ENCODE measurements around the gene GPR153.

The GPR153 gene

GRCh38 chr1:6262555-6263420 lies 1.9 kb upstream of the GPR153 start:
- Histone ChIP-seq H3K27me3 (ENCODE audit: control insufficient read depth in 2 of 2, insufficient read depth in 2 of 2, low read length in 2 of 2) (peaks cover 0 to 4% of the 10 kb centered on the region in 2 donors), H3K4me3 (ENCODE audit: low read length in 2 of 2) (no peak overlapping the region), H3K9me3 (ENCODE audit: control insufficient read depth in 2 of 2, low read length in 2 of 2) (no peaks in the 10 kb centered on the region), H3K36me3 (ENCODE audit: control insufficient read depth in 2 of 2, insufficient read depth in 2 of 2, low read length in 2 of 2) (peaks cover 0 to 10% of the 10 kb centered on the region in 2 donors), H3K27ac (ENCODE audit: low read depth in 2 of 2, low read length in 2 of 2) (no peak overlapping the region), H3K9ac (ENCODE audit: low read depth in 1 of 2, low read length in 2 of 2) (no peak overlapping the region), H3K4me1 (ENCODE audit: control insufficient read depth in 2 of 2, insufficient read depth in 2 of 2, low read length in 2 of 2) (peaks cover 3 to 16% of the 10 kb centered on the region in 2 donors)

GRCh38 chr1:6261615-6261995 lies 707 bp upstream of the GPR153 start:
- Histone ChIP-seq H3K9me3 (ENCODE audit: control insufficient read depth in 2 of 2, low read length in 2 of 2) (no peaks in the 10 kb centered on the region), H3K9ac (ENCODE audit: low read depth in 1 of 2, low read length in 2 of 2) (peak overlapping the region in 1 of 2 donors; percentile 59), H3K27ac (ENCODE audit: low read depth in 2 of 2, low read length in 2 of 2) (peak overlapping the region in 1 of 2 donors; percentile 61), H3K36me3 (ENCODE audit: control insufficient read depth in 2 of 2, insufficient read depth in 2 of 2, low read length in 2 of 2) (peaks cover 0 to 10% of the 10 kb centered on the region in 2 donors), H3K4me1 (ENCODE audit: control insufficient read depth in 2 of 2, insufficient read depth in 2 of 2, low read length in 2 of 2) (peaks cover 3 to 16% of the 10 kb centered on the region in 2 donors), H3K27me3 (ENCODE audit: control insufficient read depth in 2 of 2, insufficient read depth in 2 of 2, low read length in 2 of 2) (peaks cover 0 to 4% of the 10 kb centered on the region in 2 donors), H3K4me3 (ENCODE audit: low read length in 2 of 2) (peak overlapping the region in 1 of 2 donors; percentile 44)

GRCh38 chr1:6260433-6260934 lies 414 bp downstream of the GPR153 start:
- no peaks in the 10 kb centered on the region for H3K9me3 ChIP-seq (ENCODE audit: control insufficient read depth in 2 of 2, low read length in 2 of 2)
- H3K4me3 ChIP-seq (ENCODE audit: low read length in 2 of 2), result peak overlapping the region; percentile 52 to 57
- H3K9ac ChIP-seq (ENCODE audit: low read depth in 1 of 2, low read length in 2 of 2), result peak overlapping the region in 1 of 2 donors; percentile 64
- peaks cover 0 to 8% of the 10 kb centered on the region in 2 donors for H3K36me3 ChIP-seq (ENCODE audit: control insufficient read depth in 2 of 2, insufficient read depth in 2 of 2, low read length in 2 of 2)
- H3K27me3 ChIP-seq (ENCODE audit: control insufficient read depth in 2 of 2, insufficient read depth in 2 of 2, low read length in 2 of 2), result peaks cover 0 to 4% of the 10 kb centered on the region in 2 donors
- H3K27ac ChIP-seq (ENCODE audit: low read depth in 2 of 2, low read length in 2 of 2), result peak overlapping the region; percentile 42 to 52
- peaks cover 3 to 16% of the 10 kb centered on the region in 2 donors for H3K4me1 ChIP-seq (ENCODE audit: control insufficient read depth in 2 of 2, insufficient read depth in 2 of 2, low read length in 2 of 2)

DNA sequence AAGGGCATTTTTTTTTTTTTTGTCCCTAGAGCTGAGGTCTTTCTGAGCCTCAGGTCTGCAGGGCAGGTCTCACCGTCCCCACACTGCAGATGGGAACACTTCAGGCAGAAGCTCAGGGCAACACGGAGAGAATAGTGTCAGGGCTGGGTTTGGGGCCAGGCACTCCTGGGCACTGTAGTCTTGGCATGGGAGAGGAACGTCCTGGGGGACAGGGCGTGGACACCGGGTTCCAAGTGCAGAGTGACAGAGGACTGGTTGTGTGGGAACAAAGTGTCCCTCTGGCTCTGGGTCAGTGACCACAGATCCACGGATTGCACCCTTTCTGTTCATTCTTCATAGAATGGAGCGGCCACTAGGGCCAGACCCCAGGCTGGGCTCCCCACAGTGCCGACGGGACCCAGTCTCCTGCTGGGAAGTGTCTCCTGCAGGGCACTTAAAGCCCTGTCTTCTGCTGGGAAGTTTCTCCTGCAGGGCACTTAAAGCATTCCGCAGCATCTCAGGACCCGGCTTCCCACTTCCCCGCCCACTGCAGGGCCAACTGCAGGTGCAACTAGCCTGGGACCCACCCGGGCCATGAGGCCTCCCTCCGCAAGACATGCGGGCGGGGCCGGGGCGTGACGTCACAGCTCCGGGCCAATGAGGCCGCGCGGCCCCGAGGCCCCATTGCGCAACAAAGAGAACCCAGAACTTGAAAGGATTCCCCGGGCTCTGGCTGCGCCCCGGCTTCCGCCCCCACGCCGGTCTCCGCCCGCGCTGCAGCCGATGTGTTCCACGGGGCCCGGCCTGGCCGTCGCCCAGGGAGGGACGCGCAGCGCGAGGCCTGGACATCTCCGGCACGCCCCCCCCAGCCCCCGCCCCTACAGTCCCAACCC lies 1.2 kb downstream of the GPR153 start:
- H3K4me3 ChIP-seq (ENCODE audit: low read length in 2 of 2), result peak overlapping the region; percentile 37 to 57
- H3K4me1 ChIP-seq (ENCODE audit: control insufficient read depth in 2 of 2, insufficient read depth in 2 of 2, low read length in 2 of 2), result peaks cover 3 to 16% of the 10 kb centered on the region in 2 donors
- H3K9me3 ChIP-seq (ENCODE audit: control insufficient read depth in 2 of 2, low read length in 2 of 2), result no peaks in the 10 kb centered on the region
- peak overlapping the region in 1 of 2 donors; percentile 42 for H3K27ac ChIP-seq (ENCODE audit: low read depth in 2 of 2, low read length in 2 of 2)
- H3K36me3 ChIP-seq (ENCODE audit: control insufficient read depth in 2 of 2, insufficient read depth in 2 of 2, low read length in 2 of 2), result peaks cover 0 to 8% of the 10 kb centered on the region in 2 donors
- H3K9ac ChIP-seq (ENCODE audit: low read depth in 1 of 2, low read length in 2 of 2), result peak overlapping the region in 1 of 2 donors; percentile 48
- peaks cover 0 to 4% of the 10 kb centered on the region in 2 donors for H3K27me3 ChIP-seq (ENCODE audit: control insufficient read depth in 2 of 2, insufficient read depth in 2 of 2, low read length in 2 of 2)

DNA sequence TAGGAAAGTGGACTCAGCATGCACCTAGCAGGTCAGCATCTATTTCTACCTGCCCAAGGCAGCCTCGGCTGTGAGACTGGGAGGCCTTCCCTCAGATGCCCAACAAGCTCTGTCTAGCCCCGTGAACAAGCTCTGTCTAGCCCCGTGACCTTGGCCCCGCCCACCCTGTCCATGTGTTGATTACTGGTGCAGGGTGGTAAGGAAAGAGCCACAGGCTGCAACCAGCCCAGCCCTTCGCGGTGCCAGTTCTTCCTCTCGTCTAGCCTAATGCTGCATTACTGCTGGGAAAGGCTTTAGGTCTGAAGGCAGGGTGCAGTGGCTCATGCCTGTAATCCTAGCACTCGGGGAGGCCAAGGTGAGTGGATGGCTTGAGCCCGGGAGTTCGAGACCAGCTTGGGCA lies 2.2 kb downstream of the GPR153 start:
- Histone ChIP-seq H3K9ac (ENCODE audit: low read depth in 1 of 2, low read length in 2 of 2) (no peak overlapping the region), H3K4me1 (ENCODE audit: control insufficient read depth in 2 of 2, insufficient read depth in 2 of 2, low read length in 2 of 2) (peaks cover 3 to 16% of the 10 kb centered on the region in 2 donors), H3K9me3 (ENCODE audit: control insufficient read depth in 2 of 2, low read length in 2 of 2) (no peaks in the 10 kb centered on the region), H3K4me3 (ENCODE audit: low read length in 2 of 2) (no peak overlapping the region), H3K36me3 (ENCODE audit: control insufficient read depth in 2 of 2, insufficient read depth in 2 of 2, low read length in 2 of 2) (peaks cover 2 to 5% of the 10 kb centered on the region in 2 donors), H3K27ac (ENCODE audit: low read depth in 2 of 2, low read length in 2 of 2) (no peak overlapping the region), H3K27me3 (ENCODE audit: control insufficient read depth in 2 of 2, insufficient read depth in 2 of 2, low read length in 2 of 2) (peaks cover 0 to 4% of the 10 kb centered on the region in 2 donors)

- peaks cover 0 to 5% of the 10 kb centered on the region in 2 donors for H3K36me3 ChIP-seq (ENCODE audit: control insufficient read depth in 2 of 2, insufficient read depth in 2 of 2, low read length in 2 of 2)
- peaks cover 0 to 4% of the 10 kb centered on the region in 2 donors for H3K27me3 ChIP-seq (ENCODE audit: control insufficient read depth in 2 of 2, insufficient read depth in 2 of 2, low read length in 2 of 2)
- H3K9me3 ChIP-seq (ENCODE audit: control insufficient read depth in 2 of 2, low read length in 2 of 2), result no peaks in the 10 kb centered on the region
- no peak overlapping the region for H3K4me3 ChIP-seq (ENCODE audit: low read length in 2 of 2)
- H3K9ac ChIP-seq (ENCODE audit: low read depth in 1 of 2, low read length in 2 of 2), result no peak overlapping the region
- peaks cover 3 to 14% of the 10 kb centered on the region in 2 donors for H3K4me1 ChIP-seq (ENCODE audit: control insufficient read depth in 2 of 2, insufficient read depth in 2 of 2, low read length in 2 of 2)
- H3K27ac ChIP-seq (ENCODE audit: low read depth in 2 of 2, low read length in 2 of 2), result no peak overlapping the region
Measured at GRCh38 chr1:6257541-6258069, 3.3 kb downstream of the GPR153 start.

GRCh38 chr1:6256645-6257044 lies 4.3 kb downstream of the GPR153 start:
- Histone ChIP-seq H3K36me3 (ENCODE audit: control insufficient read depth in 2 of 2, insufficient read depth in 2 of 2, low read length in 2 of 2) (peaks cover 0 to 5% of the 10 kb centered on the region in 2 donors), H3K27me3 (ENCODE audit: control insufficient read depth in 2 of 2, insufficient read depth in 2 of 2, low read length in 2 of 2) (peaks cover 0 to 4% of the 10 kb centered on the region in 2 donors), H3K27ac (ENCODE audit: low read depth in 2 of 2, low read length in 2 of 2) (no peak overlapping the region)

DNA sequence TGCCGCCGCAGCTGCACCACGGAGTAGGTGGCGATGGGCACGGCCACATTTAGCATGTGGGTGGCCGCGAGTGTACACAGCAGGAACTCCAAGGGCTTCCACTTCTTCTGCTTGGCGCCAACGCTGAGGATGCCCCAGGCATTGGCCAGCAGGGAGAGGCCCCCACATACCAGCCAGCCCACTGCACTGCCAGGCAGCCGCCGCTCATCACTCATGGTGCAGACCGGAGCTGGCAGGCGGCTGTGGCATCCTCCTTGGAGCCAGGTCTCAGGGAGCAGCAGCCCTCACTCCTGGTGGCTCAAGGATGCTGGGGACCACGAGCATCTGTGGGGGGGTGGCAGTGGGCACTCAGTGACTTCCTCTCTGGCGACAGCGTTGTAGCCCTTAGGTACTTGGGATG lies 6.2 kb downstream of the GPR153 start:
- Histone ChIP-seq H3K36me3 (ENCODE audit: control insufficient read depth in 2 of 2, insufficient read depth in 2 of 2, low read length in 2 of 2) (peaks cover 0 to 5% of the 10 kb centered on the region in 2 donors), H3K27ac (ENCODE audit: low read depth in 2 of 2, low read length in 2 of 2) (no peak overlapping the region), H3K9me3 (ENCODE audit: control insufficient read depth in 2 of 2, low read length in 2 of 2) (no peaks in the 10 kb centered on the region), H3K27me3 (ENCODE audit: control insufficient read depth in 2 of 2, insufficient read depth in 2 of 2, low read length in 2 of 2) (peaks cover 12 to 13% of the 10 kb centered on the region in 2 donors), H3K4me1 (ENCODE audit: control insufficient read depth in 2 of 2, insufficient read depth in 2 of 2, low read length in 2 of 2) (peaks cover 7 to 10% of the 10 kb centered on the region in 2 donors), H3K4me3 (ENCODE audit: low read length in 2 of 2) (no peak overlapping the region), H3K9ac (ENCODE audit: low read depth in 1 of 2, low read length in 2 of 2) (no peak overlapping the region)

More at GRCh38 chr1:6256645-6257044, 4.3 kb downstream of the GPR153 start:
- H3K9ac ChIP-seq (ENCODE audit: low read depth in 1 of 2, low read length in 2 of 2), result no peak overlapping the region
- H3K4me1 ChIP-seq (ENCODE audit: control insufficient read depth in 2 of 2, insufficient read depth in 2 of 2, low read length in 2 of 2), result peaks cover 3 to 12% of the 10 kb centered on the region in 2 donors
- no peaks in the 10 kb centered on the region for H3K9me3 ChIP-seq (ENCODE audit: control insufficient read depth in 2 of 2, low read length in 2 of 2)
- H3K4me3 ChIP-seq (ENCODE audit: low read length in 2 of 2), result no peak overlapping the region

GRCh38 chr1:6253380-6253779 lies 7.5 kb downstream of the GPR153 start:
- no peak overlapping the region for H3K9ac ChIP-seq (ENCODE audit: low read depth in 1 of 2, low read length in 2 of 2)
- peaks cover 16 to 19% of the 10 kb centered on the region in 2 donors for H3K27me3 ChIP-seq (ENCODE audit: control insufficient read depth in 2 of 2, insufficient read depth in 2 of 2, low read length in 2 of 2)
- peaks cover 0 to 5% of the 10 kb centered on the region in 2 donors for H3K36me3 ChIP-seq (ENCODE audit: control insufficient read depth in 2 of 2, insufficient read depth in 2 of 2, low read length in 2 of 2)
- H3K9me3 ChIP-seq (ENCODE audit: control insufficient read depth in 2 of 2, low read length in 2 of 2), result no peaks in the 10 kb centered on the region
- H3K4me3 ChIP-seq (ENCODE audit: low read length in 2 of 2), result no peak overlapping the region
- H3K27ac ChIP-seq (ENCODE audit: low read depth in 2 of 2, low read length in 2 of 2), result no peak overlapping the region
- H3K4me1 ChIP-seq (ENCODE audit: control insufficient read depth in 2 of 2, insufficient read depth in 2 of 2, low read length in 2 of 2), result peaks cover 5 to 6% of the 10 kb centered on the region in 2 donors
